HCT116 (cell line): Measurements from ENCODE around the gene DNTT. TPM values are rescaled to one million over a fixed set of nuclear protein-coding genes. Genes with fewer than 3 reads are reported as not detected.

Experiments used
- ATAC-seq: fragments of 200-7000 bp; cut with Tn5 transposase; 2 replicates; pipeline ENCODE4 v1.9.1; 2020; ENCODE audit warnings: mild to moderate bottlenecking, moderate library complexity
- BruUV-seq: library from RNA; stranded (reverse); fragments of 400-500 nt; replicated peaks from 2 replicates; lab custom pipeline; 2021; lab: Mats Ljungman, UMichigan
- CTCF ChIA-PET: fragments of 300-600 bp; sonication (Branson Sonifier 250); formaldehyde crosslinking; loops from one replicate; lab custom pipeline; 2021; ENCODE audit warnings: antibody characterized with exemption; lab: Charles Lee
- POLR2A ChIA-PET: fragments of 300-600, 350-600 bp; sonication (Branson Sonifier 250); formaldehyde crosslinking; loops from one replicate; lab custom pipeline; 2021; ENCODE audit warnings: antibody characterized with exemption; lab: Charles Lee
- RAD21 ChIA-PET, 2 experiments: fragments of 300-600 bp; sonication (Branson Sonifier 250); formaldehyde crosslinking; loops; one replicate each; lab custom pipeline; 2023; ENCODE audit warnings: low total read pairs in 2 of 2; ENCODE audit not compliant: uncharacterized antibody in 2 of 2, unreplicated experiment in 2 of 2, low non-redundant PET in 1 of 2; lab: Charles Lee
- DNase-seq: peaks from one replicate; pipeline ENCODE4 v3.0.0-alpha.2; 2010; ENCODE audit warnings: low read depth, low spot score
- H2AFZ ChIP-seq: fragments of 200-600 bp; shearing (Covaris generic), sonication (generic); 2 replicates; pipeline ENCODE4 v1.6.1; 2017; ENCODE audit warnings: low read depth, mixed run types, mixed read lengths, antibody characterized with exemption, low read length; ENCODE audit not compliant: poor library complexity, severe bottlenecking
- H3K27ac ChIP-seq: 2 replicates; pipeline ENCODE4 v1.5.1; 2012; ENCODE audit warnings: low read depth, low read length
- H3K27me3 ChIP-seq: fragments of 200-600 bp; sonication (generic); 2 replicates; pipeline ENCODE4 v1.6.1; 2016; ENCODE audit warnings: mixed run types, low read length, mixed read lengths; ENCODE audit not compliant: insufficient read depth
- H3K36me3 ChIP-seq, 2 experiments: fragments of 200-500 bp in 1 of 2; fragments of 200-600 bp in 1 of 2; sonication (Bioruptor generic) in 1 of 2; sonication (generic) in 1 of 2; 2 replicates each; pipeline versions ENCODE4 v1.5.1 to v1.6.1; 2014 to 2016; ENCODE audit warnings: low read length in 2 of 2, inconsistent platforms in 1 of 2, mixed read lengths in 1 of 2, mixed run types in 1 of 2; ENCODE audit not compliant: insufficient read depth in 2 of 2, control insufficient read depth in 1 of 2
- H3K4me1 ChIP-seq, 2 experiments: fragments of 200-600 bp in 1 of 2; sonication (generic) in 1 of 2; 2 replicates each; pipeline versions ENCODE4 v1.5.1 to v1.6.1; 2012 to 2017; ENCODE audit warnings: low read length in 2 of 2, inconsistent platforms in 1 of 2, mild to moderate bottlenecking in 1 of 2, mixed read lengths in 1 of 2, mixed run types in 1 of 2, moderate library complexity in 1 of 2; ENCODE audit not compliant: insufficient read depth in 2 of 2, control insufficient read depth in 1 of 2
- H3K4me2 ChIP-seq: fragments of 200-600 bp; sonication (generic); 2 replicates; pipeline ENCODE4 v1.6.1; 2017; ENCODE audit warnings: mixed run types, low read length, mixed read lengths
- H3K4me3 ChIP-seq, 2 experiments: fragments of 200-600 bp in 1 of 2; sonication (generic) in 1 of 2; replicated peaks in 1 of 2; 2 replicates each; pipeline ENCODE4 v1.5.1; 2011 to 2016; ENCODE audit warnings: low read length in 2 of 2, control low read depth in 1 of 2, low read depth in 1 of 2, mild to moderate bottlenecking in 1 of 2, mixed read lengths in 1 of 2, mixed run types in 1 of 2
- H3K79me2 ChIP-seq: fragments of 200-600 bp; sonication (generic); 2 replicates; pipeline ENCODE4 v1.6.1; 2017; ENCODE audit warnings: mild to moderate bottlenecking, mixed run types, low read length, moderate library complexity, mixed read lengths; ENCODE audit not compliant: insufficient read depth
- H3K9ac ChIP-seq: fragments of 200-600 bp; sonication (generic); 2 replicates; pipeline ENCODE4 v1.6.1; 2016; ENCODE audit warnings: low read length, mixed read lengths
- H3K9me2 ChIP-seq: fragments of 200-600 bp; sonication (generic), shearing (Covaris generic); 2 replicates; pipeline ENCODE4 v1.6.1; 2017; ENCODE audit warnings: mixed run types, mild to moderate bottlenecking, moderate library complexity; ENCODE audit not compliant: insufficient read depth
- H3K9me3 ChIP-seq, 2 experiments: fragments of 200-500 bp in 1 of 2; fragments of 200-600 bp in 1 of 2; sonication (Bioruptor generic) in 1 of 2; sonication (generic) in 1 of 2; 2 replicates each; pipeline ENCODE4 v1.6.1; 2014 to 2017; ENCODE audit warnings: low read length in 2 of 2, mixed read lengths in 2 of 2, inconsistent platforms in 1 of 2, low read depth in 1 of 2, mild to moderate bottlenecking in 1 of 2, mixed run types in 1 of 2, moderate library complexity in 1 of 2; ENCODE audit not compliant: control insufficient read depth in 1 of 2, insufficient read depth in 1 of 2
- H4K20me1 ChIP-seq: fragments of 200-600 bp; sonication (generic), shearing (Covaris generic); 2 replicates; pipeline ENCODE4 v1.6.1; 2017; ENCODE audit warnings: mixed run types, mild to moderate bottlenecking, moderate library complexity; ENCODE audit not compliant: insufficient read depth
- CEBPB ChIP-seq: IDR thresholded peaks from 2 replicates; pipeline ENCODE4 v1.6.1; 2012; ENCODE audit warnings: low read depth
- EGR1 ChIP-seq: IDR thresholded peaks from 2 replicates; pipeline ENCODE4 v1.6.1; 2012; ENCODE audit warnings: low read depth
- ELF1 ChIP-seq: IDR thresholded peaks from 2 replicates; pipeline ENCODE4 v1.6.1; 2012; ENCODE audit warnings: low read depth, borderline replicate concordance
- POLR2A ChIP-seq: IDR thresholded peaks from 2 replicates; pipeline ENCODE4 v1.7.0; 2011; ENCODE audit warnings: borderline replicate concordance; ENCODE audit not compliant: insufficient read depth, insufficient read length; ENCODE audit errors: extremely low read depth
- POLR2AphosphoS5 ChIP-seq: IDR thresholded peaks from 2 replicates; pipeline ENCODE4 v1.6.1; 2011; ENCODE audit warnings: mild to moderate bottlenecking, low read depth, low read length, moderate library complexity
- RAD21 ChIP-seq: IDR thresholded peaks from 2 replicates; pipeline ENCODE4 v1.6.1; 2012; ENCODE audit warnings: low read depth, mild to moderate bottlenecking
- SRF ChIP-seq: IDR thresholded peaks from 2 replicates; pipeline ENCODE4 v1.6.1; 2012; ENCODE audit warnings: low read depth
- ZFX ChIP-seq: fragments of 450-650 bp; IDR thresholded peaks from 2 replicates; pipeline ENCODE4 v1.6.1; 2017
- intact Hi-C: fragments of 100-400 bp; cut with micrococcal nuclease; formaldehyde crosslinking; loops from 2 replicates; pipeline ENCODE4 v1.10.0; 2022
- total RNA-seq: library from RNA; stranded (reverse); gene quantifications from one replicate; pipeline ENCODE4 v1.2.1, GENCODE V29; 2021; ENCODE audit not compliant: unreplicated experiment
- TF ChIP-seq, protein P1 (sequence below): IDR thresholded peaks from 2 replicates; pipeline ENCODE4 v1.6.1; 2011; ENCODE audit warnings: mild to moderate bottlenecking, low read length, moderate library complexity; ENCODE audit not compliant: insufficient replicate concordance; ENCODE audit errors: extremely low read depth
- TF ChIP-seq, protein P2 (sequence below): IDR thresholded peaks from 2 replicates; pipeline ENCODE4 v1.6.1; 2012
- TF ChIP-seq, protein P3 (sequence below): IDR thresholded peaks from 2 replicates; pipeline ENCODE4 v1.6.1; 2012; ENCODE audit warnings: low read depth

The DNTT gene
- total RNA-seq, 1 experiment from 2014 or later, result not detected

DNA sequence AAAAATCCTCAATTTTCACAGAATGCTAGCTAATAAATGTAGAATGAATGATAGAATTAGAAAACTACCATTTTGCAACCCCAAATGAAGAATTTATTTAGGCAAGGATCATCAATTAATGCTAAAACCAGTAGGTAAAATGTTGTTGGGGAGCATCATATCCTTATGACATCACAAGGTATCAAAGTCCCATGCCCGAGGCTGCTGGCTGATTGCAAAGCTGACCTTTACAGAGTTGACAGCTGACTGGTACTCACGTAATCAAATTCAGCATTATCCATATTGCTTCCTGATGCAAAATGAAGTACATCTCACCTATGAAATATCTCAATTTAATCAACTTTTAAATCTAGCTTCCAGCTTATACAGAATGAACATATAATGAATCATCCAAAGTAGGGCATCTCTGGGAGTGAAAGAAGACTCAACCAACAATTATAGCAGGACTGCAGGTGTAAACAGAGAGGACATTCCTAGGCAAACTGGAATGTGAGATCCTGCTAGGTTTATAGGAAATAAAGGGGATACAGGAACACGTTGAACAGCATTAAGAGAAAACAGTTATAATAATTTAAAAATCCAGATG is 22.7 kb upstream of the DNTT start:
- H3K27me3 ChIP-seq, result no peaks in the 10 kb centered on the region
- ATAC-seq (no peak), DNase-seq (no peak)
- no peak overlapping the region for H3K27ac ChIP-seq
- H4K20me1 ChIP-seq, result no peaks in the 10 kb centered on the region
- H3K4me1 ChIP-seq, result peaks cover 0 to 7% of the 10 kb centered on the region in 2 experiments; a peak in 2 of 4 replicates
- H3K9ac ChIP-seq, result no peak overlapping the region
- no TSS peak for BruUV-seq
- H3K4me2 ChIP-seq, result no peak overlapping the region
- no peaks in the 10 kb centered on the region for H3K9me2 ChIP-seq
- no peak overlapping the region for H3K4me3 ChIP-seq
- no peaks in the 10 kb centered on the region for H3K36me3 ChIP-seq
- no peak overlapping the region for H2AFZ ChIP-seq
- RAD21 ChIA-PET, result no interaction called here
- no peaks in the 10 kb centered on the region for H3K79me2 ChIP-seq
- POLR2A ChIA-PET, result no interaction called here
- CTCF ChIA-PET, result interaction anchor here (1.0 kb wide), 1 partner anchor 52 kb away, joined by 3 read pairs; no protein-coding TSS in a partner anchor
- TF ChIP-seq SRF (no peak), CEBPB (no peak), RAD21 (no peak), ELF1 (no peak), EGR1 (no peak), POLR2A (no peak), POLR2AphosphoS5 (no peak), ZFX (no peak)
- TF ChIP-seq, protein P1, sequence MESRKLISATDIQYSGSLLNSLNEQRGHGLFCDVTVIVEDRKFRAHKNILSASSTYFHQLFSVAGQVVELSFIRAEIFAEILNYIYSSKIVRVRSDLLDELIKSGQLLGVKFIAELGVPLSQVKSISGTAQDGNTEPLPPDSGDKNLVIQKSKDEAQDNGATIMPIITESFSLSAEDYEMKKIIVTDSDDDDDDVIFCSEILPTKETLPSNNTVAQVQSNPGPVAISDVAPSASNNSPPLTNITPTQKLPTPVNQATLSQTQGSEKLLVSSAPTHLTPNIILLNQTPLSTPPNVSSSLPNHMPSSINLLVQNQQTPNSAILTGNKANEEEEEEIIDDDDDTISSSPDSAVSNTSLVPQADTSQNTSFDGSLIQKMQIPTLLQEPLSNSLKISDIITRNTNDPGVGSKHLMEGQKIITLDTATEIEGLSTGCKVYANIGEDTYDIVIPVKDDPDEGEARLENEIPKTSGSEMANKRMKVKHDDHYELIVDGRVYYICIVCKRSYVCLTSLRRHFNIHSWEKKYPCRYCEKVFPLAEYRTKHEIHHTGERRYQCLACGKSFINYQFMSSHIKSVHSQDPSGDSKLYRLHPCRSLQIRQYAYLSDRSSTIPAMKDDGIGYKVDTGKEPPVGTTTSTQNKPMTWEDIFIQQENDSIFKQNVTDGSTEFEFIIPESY, result no peak
- TF ChIP-seq, protein P2, sequence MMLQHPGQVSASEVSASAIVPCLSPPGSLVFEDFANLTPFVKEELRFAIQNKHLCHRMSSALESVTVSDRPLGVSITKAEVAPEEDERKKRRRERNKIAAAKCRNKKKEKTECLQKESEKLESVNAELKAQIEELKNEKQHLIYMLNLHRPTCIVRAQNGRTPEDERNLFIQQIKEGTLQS, result no peak
- TF ChIP-seq, protein P3, sequence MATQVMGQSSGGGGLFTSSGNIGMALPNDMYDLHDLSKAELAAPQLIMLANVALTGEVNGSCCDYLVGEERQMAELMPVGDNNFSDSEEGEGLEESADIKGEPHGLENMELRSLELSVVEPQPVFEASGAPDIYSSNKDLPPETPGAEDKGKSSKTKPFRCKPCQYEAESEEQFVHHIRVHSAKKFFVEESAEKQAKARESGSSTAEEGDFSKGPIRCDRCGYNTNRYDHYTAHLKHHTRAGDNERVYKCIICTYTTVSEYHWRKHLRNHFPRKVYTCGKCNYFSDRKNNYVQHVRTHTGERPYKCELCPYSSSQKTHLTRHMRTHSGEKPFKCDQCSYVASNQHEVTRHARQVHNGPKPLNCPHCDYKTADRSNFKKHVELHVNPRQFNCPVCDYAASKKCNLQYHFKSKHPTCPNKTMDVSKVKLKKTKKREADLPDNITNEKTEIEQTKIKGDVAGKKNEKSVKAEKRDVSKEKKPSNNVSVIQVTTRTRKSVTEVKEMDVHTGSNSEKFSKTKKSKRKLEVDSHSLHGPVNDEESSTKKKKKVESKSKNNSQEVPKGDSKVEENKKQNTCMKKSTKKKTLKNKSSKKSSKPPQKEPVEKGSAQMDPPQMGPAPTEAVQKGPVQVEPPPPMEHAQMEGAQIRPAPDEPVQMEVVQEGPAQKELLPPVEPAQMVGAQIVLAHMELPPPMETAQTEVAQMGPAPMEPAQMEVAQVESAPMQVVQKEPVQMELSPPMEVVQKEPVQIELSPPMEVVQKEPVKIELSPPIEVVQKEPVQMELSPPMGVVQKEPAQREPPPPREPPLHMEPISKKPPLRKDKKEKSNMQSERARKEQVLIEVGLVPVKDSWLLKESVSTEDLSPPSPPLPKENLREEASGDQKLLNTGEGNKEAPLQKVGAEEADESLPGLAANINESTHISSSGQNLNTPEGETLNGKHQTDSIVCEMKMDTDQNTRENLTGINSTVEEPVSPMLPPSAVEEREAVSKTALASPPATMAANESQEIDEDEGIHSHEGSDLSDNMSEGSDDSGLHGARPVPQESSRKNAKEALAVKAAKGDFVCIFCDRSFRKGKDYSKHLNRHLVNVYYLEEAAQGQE, result no peak
- no peaks in the 10 kb centered on the region for H3K9me3 ChIP-seq
- intact Hi-C loops, result no loop called here
